HUDEP-2 (cell line): Measurements from ENCODE around the gene CYBA.

Source experiments
- DNase-seq, 76 experiments: peaks; one replicate each; lab custom pipeline; 2025; ENCODE audit not compliant: unreplicated experiment in 76 of 76; lab: John Stamatoyannopoulos, UW

Gene CYBA

DNA sequence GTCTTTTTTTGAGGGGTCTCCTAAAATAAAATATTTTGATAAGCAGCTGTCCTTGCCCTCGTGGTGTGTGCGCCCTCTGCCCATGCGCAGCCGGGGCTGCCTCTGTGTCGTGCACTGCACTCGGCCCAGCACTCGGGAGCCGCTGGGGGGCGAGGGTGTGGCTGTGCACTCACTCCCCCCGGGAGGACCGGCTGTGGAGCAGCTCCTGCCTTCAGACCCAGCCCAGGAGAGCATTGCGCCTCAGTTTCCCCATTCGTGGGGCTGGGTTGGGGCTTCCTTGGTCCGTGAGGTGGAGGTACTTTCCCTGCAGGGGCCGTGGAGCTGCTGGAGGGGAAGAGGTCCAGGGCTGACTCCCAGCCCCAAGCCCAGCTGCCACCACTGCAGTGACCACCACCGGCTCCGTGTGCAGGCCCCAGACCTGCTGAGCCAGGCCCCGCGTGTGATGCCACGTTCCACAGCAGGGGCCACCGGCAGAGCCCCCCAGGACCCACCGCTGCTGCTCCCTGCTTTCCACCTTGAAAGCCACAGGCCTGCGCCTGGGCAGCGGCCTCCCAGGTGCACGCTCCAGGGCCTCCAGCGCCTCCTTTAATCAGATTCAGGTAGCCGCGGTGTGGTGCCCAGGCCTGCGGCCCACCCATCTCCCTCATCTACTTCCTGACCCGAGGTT, 18.8 kb downstream of the CYBA start:
- DNase-seq = no peak

GRCh38 chr16:88631384-88631783, 19.5 kb downstream of the CYBA start:
- no peak for DNase-seq

DNA sequence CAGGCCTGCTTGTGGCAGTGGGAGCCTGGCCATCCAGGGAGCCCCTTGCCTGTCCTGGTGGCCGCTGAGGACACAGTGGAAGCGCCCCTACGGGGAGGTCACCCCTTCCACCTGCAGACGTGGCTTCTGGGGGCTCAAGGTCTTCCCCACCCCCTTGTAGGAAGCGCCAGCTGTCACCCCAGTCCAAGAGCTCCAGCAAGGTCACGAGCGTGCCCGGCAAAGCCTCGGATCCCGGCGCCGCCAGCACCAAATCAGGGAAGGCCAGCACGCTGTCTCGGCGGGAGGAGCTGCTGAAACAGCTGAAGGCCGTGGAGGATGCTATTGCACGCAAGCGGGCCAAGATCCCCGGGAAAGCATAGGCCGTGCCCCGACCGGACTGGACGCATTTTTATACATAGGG, 19.9 kb downstream of the CYBA start:
- DNase-seq = no peak

DNA sequence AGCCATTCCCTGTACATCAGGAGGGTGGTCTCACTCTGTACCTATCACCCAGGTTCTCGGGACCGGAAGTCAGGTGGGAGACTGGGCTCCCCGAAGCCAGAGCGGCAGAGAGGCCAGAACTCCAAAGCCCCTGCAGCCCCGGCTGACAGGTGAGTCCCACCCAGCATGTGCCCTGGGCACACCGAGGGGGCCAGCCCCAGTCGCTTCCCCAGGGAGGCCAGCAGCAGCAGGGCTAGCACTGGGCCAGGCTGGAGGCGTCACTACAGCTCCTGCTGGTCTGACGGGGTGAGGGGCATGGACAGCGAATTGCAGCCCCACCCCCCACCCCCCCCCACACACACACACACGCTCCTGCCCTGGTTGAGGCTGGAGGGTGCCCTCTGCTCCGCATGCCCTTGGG, 20.4 kb downstream of the CYBA start:
- no peak for DNase-seq

DNA sequence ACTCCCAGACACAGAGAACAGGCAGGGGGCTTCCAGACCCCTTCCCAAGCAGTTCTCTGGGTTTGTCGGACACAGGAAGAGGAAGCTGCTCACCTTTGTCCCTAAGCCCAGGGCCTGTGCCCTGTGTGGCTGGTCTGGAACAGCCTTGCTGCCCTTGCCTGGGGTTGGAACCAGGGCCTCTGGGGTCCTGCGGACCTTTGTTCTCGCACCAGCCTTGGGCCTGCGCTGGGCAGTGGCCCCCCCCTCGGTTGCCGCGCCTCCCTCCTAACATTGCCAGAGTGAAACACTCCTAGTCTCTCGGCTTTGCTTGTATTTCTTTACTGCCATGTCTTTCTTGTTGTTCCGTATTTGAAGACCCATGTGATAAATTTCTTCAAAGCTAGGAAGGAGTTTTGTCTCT, 21.0 kb downstream of the CYBA start:
- no peak for DNase-seq

- peak in 39 of 76 experiments; percentile 3 to 56 (median 25) for DNase-seq
Observed at GRCh38 chr16:88628512-88628974, 22.3 kb downstream of the CYBA start.

- no peak for DNase-seq
Observed at GRCh38 chr16:88627531-88628411, 23.1 kb downstream of the CYBA start.

- no peak for DNase-seq
Observed at GRCh38 chr16:88626646-88627045, 24.2 kb downstream of the CYBA start.

DNA sequence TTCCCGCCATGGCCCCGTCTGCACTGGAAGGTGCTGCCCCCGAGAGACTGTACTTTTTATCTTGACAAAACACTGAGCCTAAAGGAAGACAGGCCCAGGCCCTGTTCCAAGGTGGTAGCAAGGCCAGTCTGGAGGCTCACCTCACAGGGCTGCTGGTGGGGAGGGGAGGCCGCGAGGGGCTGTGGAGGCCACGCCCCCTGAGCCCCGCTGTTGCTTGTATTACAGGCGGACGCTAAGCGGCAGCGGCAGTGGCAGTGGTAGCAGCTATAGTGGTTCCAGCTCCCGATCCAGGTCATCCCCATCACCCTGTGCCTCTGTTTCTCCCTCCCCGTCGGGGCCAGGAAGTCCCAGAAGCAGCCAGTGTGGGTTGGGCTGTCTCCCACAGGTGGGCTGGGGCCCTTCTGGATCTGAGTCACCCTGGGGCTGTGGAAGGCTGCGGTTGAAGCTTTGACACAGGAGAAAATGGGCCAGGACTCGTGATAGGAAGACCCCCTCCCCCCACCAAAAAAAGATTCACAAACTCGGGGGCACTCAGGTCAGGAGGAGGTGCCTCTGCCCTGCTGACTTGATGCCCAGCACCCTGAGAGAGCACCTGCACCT, 25.8 kb downstream of the CYBA start:
- no peak for DNase-seq

DNA sequence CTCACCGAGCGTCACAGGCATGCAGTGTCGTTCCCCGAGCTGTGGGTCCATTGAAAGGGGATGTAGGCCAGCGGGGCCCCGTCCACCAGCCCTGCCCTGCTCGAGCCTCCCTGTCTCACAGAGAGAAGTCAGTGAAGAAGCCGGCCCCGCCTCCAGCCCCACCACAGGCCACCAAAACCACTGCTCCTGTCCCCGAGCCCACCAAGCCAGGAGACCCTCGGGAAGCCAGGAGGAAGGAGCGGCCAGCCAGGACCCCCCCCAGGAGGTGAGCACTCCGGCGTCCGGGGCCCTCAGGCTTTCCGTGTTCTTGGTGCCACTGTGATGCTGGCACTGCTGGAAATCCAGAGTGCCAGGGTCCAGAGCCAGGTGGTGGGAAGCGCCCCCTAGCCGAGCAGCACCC, 26.4 kb downstream of the CYBA start:
- no peak for DNase-seq

DNA sequence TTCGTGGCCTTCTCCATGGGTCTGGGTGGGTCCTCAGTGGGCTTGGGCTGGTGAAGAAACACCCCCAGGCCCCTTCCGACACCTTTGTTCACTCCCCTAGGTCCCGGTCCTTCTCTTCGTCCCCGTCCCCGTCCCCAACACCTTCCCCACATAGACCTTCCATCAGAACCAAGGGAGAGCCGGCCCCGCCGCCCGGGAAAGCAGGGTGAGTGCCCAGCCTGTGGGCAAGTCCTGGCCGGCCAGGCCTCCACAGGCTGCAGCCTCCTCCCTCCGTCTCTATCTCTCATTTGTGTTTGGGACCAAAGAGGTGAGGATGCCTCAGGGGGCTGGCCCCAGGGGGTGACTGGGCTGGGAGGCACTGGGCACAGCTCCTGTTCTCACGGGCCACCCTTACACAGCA, 27.0 kb downstream of the CYBA start:
- no peak for DNase-seq

GRCh38 chr16:88622866-88623265, 28.0 kb downstream of the CYBA start:
- DNase-seq = no peak

DNA sequence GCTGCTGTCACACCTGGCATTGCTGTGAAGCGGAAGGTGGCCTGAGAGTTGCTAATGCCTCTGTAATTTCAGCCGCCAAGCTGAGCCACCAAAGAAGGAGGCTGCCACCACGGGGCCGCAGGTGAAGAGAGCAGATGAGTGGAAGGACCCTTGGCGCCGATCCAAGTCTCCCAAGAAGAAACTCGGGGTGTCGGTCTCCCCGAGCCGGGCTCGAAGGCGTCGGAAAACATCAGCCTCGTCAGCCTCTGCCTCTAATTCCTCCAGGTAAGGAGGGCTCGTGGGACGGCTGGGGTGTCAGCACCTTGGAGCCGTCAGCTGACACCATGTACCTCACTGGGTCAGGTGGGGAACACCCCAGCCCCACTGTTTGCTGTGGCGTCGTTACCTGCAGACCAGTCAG, 28.7 kb downstream of the CYBA start:
- DNase-seq = no peak

DNA sequence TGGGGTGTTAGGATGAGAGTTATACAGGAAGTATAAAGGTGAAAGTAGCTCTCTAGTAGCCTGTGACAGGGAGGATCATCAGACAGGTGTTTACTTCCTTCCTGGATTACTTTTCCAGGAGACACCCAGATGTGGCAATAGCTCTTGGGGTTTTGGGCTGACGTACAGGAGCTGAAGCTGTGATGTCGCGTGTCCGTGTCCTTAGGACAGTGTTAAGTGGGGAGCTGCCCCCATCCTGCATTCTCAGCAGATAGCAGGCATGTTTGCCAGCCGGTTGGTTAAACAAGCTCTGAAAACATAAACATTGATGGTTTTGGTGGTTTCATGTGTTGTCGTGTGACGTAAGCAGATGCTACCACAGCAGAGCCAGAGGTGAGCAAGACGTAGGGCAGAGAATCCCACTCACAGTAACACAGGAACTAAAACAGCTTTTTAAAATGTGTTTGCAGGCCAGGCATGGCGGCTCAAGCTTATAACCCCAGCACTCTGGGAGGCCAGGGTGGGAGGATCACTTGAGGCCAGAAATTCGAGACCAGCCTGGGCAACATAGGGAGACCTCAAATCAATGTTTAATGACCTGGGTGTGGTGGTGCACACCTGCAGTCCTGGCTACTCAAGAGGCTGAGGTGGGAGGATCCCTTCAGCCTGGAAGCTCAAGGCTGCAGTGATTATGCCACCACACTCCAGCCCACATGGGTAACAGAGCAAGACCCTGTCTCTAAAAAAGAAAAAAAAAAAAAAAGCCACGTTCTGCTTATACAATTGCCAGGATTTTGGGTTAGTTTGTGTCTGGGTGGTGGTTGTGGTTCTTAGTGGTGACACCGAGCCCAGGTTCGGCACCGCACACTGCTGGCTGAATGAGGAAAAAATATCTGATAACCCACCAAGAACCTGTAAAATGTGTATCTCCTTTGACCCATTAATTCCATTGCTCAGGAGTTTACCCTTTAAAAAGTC, 30.7 kb downstream of the CYBA start:
- no peak for DNase-seq

GRCh38 chr16:88618956-88619667, 31.7 kb downstream of the CYBA start:
- DNase-seq = no peak

GRCh38 chr16:88618182-88618955, 32.5 kb downstream of the CYBA start:
- no peak for DNase-seq

DNA sequence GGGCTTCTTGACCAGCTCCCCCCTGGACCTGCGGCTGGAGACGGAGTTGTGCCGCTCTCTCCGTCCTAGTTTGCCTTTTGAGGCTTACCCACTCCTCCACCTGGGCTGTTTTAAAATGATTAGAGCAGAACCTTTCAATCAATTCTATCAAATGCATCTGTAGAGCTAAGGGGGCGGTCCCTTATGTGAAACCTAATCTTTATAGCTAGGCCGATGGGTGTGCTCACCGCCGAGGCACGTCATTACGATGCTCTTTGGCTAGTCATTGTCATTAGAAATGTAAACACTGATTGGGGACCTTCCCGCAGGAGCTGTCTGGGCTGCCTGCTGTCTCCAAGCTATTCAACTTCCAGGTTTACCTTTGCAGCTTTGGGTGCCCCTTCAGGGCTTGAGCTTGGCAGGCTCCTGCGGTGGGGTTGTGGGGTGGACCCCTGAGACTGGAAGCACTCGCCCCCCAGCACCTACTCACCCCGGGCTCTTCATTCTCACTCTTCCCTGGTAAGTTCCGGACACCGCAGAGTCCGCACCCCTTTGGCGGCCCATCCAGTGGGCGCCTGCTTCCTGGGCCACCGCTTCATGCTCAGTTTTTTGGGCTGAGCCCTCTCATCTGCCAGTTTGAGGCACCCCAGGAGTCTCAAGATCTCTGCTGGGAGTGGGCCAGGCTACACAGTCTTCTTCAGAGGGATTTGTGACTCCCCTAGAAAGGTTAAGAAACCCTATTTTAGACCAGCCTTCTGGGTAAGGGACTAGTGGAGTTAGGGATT, 33.4 kb downstream of the CYBA start:
- no peak for DNase-seq

DNA sequence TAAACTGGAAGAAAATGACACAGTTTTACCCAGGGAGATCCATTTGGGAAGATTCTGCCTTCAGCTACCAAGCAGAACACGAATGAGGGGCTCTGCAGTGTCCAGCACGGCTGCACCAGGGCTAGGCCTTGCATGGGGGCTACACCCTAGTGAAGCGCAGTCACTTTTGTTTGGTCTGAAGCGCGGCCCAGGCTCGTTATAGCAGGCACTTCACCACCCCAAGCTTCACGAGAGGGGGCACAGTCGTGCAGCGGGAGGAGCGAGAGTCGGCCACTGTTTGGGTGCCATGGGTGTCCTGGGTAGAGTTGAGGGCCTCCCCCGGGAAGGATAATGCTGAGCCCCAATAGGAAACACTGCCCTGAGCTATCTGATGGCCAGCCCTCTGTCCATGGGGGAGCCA, 34.1 kb downstream of the CYBA start:
- no peak for DNase-seq
